ENCODE measurements around the gene ZFHX3.

ZFHX3 gene

GRCh38 chr16:73056448-73056847, 8.5 kb upstream of the ZFHX3 start:
- DNase-seq, result no peak

DNA sequence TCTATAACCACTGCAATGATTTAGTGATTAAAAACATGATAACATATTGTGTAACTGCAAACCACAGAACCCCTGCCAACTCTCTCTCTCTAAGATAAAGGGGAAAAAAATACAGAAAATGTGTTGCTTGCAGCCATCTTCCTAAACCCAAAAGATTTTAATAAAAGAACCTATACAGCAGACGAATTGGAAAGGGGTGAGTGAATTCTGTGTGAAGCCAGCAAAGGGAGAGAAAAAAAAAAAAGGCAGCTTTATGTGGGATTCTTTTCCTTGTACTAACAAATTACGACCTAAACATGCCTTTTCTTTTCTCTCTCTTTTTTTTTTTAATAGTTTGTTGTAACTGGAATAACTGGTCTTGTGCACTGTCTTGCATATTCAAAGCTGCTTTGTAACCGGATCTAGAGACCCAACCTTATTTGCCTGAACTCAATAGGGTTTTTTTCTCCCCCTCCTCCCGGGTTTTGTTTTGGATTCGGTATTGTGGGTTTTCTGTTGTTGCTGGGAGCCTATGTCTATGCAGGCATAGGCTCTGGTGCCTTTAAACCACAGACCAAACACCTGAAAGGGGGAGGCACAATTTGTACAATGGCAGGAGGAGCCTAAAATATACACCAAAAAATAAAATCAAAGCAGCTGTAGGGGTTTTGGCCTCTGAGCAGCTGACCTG, 7.0 kb upstream of the ZFHX3 start:
- no peak for DNase-seq

GRCh38 chr16:73054498-73054812, 6.5 kb upstream of the ZFHX3 start:
- DNase-seq, result no peak

DNA sequence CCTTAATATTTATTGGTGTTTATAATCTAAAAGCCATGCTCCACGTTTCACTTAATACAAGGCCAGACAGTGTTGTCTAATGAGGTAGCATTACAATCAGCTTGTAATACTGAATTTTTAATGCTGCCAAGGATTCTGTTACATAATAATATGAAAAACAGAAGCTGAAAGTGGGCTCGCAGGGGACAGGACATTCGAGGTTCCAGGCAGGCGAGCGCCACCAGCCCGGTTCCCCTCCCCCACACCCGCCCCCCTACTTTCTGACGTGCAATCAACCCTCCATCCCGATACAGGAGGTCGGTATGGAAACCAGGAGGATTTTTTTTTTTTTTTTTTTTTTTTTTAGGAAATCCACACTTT, 6.2 kb upstream of the ZFHX3 start:
- no peak for DNase-seq

GRCh38 chr16:73053364-73054124, 5.6 kb upstream of the ZFHX3 start:
- no peak for DNase-seq

GRCh38 chr16:73053038-73053363, 5.1 kb upstream of the ZFHX3 start:
- DNase-seq, result no peak

GRCh38 chr16:73052576-73052975, 4.6 kb upstream of the ZFHX3 start:
- DNase-seq, result no peak

DNA sequence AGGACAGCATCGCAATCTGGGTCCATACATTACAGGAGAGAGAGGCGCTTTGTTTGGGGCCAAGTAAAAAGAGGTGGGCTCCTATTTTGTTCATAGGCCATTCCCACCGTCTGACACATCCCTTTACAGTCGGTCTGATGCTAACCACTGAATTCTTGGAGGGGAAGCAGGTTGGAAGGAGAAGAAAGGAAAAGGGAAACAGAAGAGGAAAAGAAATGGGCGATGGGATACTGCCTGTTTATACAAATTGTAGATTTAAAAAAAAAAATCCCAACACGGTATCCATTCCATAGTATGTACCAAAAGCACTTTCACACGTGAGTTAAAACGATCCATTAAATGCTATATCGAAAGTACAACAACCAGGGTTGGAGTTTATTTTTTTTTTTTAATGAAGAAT, 4.0 kb upstream of the ZFHX3 start:
- no peak for DNase-seq

DNA sequence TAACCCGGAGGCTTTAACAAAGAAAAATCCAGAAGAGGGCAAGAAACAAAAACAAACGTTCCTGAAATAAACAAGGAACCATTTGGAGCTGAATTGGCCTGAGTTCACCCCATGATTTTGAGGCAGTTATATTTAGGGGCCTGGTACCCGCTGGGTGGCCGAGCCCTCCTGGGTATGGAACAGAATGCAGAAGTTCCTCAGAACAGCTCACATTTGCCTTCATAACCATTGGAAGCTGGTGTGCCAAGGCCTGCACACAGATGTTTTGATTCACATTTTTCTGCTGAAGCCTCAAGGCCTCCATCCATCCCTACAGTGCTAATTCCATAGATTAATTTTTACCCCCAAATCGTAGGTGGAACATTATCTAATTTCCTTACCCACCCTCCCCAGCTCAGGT, 3.3 kb upstream of the ZFHX3 start:
- DNase-seq, result no peak

- no peak for DNase-seq
Measured at GRCh38 chr16:73050201-73051099, 2.5 kb upstream of the ZFHX3 start.

GRCh38 chr16:73049511-73049910, 1.6 kb upstream of the ZFHX3 start:
- DNase-seq, result no peak

DNA sequence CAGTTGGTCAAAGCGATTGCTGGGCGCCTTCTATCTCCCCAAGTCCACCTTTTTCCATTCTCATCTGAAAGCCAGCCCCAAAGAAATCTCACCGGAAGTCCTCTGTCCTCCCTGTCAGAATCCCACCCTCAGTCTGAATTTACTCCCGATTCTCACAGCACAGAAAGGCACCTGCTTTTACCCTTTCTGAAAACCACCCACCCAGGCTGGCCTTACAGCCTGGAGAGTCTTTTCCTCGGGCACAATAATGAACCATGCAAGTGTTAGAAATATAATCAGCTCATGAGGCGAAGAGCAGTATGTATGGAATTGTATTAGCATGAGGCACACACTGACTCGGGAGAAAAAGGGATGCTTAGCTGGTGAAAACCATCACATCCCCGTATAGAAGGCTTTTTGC, 1.2 kb upstream of the ZFHX3 start:
- no peak for DNase-seq

DNA sequence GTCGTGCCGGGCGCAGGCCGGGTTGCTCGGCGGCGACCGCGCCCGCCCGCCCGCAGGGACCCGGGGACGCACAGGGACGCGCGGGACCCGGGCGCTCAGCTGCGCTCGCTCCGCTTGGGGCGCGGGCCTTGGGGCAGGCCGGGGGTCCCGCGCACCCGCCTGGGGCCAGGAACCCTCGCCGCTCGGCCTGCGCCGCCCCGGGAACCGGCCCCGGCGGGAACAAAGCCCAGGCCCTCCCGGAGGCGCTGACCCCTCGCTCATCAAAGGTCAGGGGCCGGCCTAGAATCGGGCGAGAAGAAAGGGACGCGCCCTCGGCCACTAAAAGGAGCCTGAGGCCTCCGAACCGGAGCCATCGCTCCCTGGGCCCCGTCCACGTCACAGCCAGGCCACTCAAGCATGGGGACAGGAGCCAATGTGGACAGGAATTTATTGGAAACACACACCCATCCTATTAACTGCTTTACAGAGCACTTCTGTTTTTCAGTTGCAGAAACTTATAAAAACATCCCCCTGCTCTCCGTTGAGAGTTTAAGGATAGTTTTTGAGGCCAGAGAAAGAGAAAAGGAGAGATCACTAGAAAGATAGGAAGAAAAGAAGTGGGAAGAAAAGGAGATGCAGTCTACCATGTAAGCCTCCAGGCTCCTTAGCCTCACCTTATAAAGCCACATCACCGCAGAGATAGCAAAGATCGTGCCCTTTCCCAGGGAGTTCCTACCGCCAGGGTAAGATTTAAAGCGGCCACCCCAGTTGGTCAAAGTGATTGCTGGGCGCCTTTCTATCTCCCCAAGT, 558 bp upstream of the ZFHX3 start:
- DNase-seq, result no peak

DNA sequence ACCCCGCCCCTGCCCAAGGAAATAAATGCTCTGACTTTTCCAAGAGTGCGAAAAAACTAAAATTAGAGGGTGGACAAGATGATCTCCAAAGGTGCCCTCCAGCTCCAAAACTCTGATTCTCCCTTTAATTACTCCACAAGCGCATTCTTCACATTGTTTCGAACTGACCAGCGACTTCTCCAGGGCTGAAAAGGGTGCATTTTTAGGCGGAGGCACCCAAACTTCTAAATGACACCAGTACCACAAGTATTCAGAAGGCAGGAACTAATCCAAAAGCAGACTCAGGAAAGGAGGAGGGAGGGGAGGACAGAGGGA, 750 bp downstream of the ZFHX3 start:
- no peak for DNase-seq

DNA sequence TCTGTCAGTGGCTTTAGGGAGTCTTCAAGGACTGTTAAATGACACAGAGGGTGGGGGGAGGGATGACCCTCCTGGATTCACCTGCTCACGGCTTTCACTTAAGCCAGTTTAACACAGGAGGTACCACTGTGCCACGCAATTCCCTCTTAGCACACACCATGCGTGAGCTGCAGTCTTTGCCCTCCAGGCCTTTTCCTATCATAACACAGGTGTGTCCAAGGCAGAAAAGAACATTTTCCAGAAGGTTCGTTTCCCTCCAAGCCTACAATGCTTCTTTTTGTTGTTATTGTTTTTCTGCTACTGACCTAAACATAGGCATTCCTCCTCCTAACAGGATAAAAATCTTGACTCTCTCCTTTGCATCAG, 1.1 kb downstream of the ZFHX3 start:
- no peak for DNase-seq

- DNase-seq, result no peak
Measured at GRCh38 chr16:73046202-73046848, 1.6 kb downstream of the ZFHX3 start.

DNA sequence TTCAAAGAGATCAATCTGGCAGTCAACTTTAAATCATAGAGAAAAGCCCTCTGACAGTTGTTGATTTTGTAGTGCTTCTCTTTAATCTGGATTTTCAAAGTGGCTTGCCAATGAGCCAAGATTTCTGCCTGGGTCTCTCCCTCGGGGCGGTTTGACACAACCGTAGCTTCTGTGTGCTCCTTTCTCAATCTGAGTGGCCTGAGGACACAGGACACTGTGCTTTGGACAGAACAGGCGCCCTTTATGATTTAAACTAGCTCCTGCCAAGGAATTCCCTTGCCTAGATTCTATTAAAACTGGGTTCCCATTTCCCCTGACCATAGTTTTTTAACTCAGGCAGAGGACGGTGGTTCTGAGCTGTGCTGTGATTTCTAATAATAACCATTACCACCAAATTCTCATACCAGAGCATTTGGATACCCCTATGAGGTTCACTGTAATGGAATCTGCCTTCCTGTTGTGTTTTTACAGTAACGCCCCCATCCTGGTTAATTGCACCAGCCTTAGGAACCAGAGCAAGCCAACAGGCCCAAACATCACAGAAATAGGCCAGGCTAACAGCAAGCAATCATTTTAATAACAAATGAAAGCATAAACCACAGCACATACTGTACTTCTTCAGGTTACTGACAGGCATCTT, 4.0 kb downstream of the ZFHX3 start:
- no peak for DNase-seq

DNA sequence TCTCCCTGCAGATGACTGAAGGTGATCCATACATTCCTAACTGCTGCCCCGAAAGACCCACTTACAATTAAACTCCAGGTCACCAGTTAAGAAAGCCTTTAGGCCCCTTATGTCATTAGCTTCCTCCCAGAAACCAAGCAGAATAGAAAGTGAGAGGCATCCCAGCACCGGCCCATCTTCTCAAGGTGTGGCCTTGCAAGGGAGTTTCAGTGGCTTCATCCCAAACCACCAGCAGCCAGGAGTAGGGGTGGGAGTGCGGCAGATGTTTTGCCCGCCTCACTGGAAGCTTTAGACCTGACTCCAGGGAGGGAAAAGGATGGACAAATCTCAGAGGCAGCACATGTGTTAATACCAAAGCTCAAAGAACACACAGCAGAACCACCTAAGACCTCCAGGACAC, 5.1 kb downstream of the ZFHX3 start:
- no peak for DNase-seq

DNA sequence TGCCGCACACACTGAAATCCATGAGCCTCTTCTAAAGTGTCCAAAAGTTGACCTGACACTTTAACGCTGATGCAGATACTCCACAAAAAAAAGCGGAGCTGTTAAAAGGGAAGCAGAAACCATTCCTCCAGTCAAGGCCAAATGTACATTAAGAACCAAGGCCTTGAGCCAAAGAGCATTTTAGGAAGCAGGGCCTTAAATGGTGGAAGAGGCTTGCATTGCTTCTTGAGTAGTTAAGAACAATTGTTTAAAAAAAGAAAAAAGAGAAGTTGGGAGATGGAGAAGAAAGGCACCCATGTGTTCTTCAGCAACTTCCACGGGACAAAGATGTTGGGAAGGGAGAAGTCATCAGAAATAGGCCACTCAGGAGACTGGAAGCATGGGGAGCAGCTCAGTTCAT, 6.3 kb downstream of the ZFHX3 start:
- no peak for DNase-seq

- DNase-seq, result no peak
Measured at GRCh38 chr16:73040735-73041402, 7.1 kb downstream of the ZFHX3 start.

GRCh38 chr16:73040136-73040535, 7.8 kb downstream of the ZFHX3 start:
- DNase-seq, result no peak
